Measurements from ENCODE around the gene VSTM4.

The VSTM4 gene

GRCh38 chr10:49058463-49059255 lies 56.7 kb downstream of the VSTM4 start:
- H3K4me3 Mint-ChIP-seq = no peak overlapping the region
- peaks cover 11 to 25% of the 10 kb centered on the region in 2 donors for H3K27me3 Mint-ChIP-seq
- no peaks in the 10 kb centered on the region for H3K36me3 Mint-ChIP-seq (ENCODE audit: insufficient read depth)
- ATAC-seq (replicated peaks) = no peak
- H3K27ac Mint-ChIP-seq = no peak overlapping the region
- H3K4me1 Mint-ChIP-seq (ENCODE audit: low read depth in 2 of 2) = no peaks in the 10 kb centered on the region
- DNase-seq = no peak
- H3K9me3 Mint-ChIP-seq = peaks cover 2 to 9% of the 10 kb centered on the region in 2 donors

- peaks cover 2% of the 10 kb centered on the region for H3K36me3 Mint-ChIP-seq (ENCODE audit: insufficient read depth)
- no peak overlapping the region for H3K27ac Mint-ChIP-seq
- peaks cover 2 to 3% of the 10 kb centered on the region in 2 donors for H3K9me3 Mint-ChIP-seq
- ATAC-seq (replicated peaks) (no peak), DNase-seq (no peak)
- H3K4me1 Mint-ChIP-seq (ENCODE audit: low read depth in 2 of 2) = peaks cover 0 to 3% of the 10 kb centered on the region in 2 donors
- no peak overlapping the region for H3K4me3 Mint-ChIP-seq
- H3K27me3 Mint-ChIP-seq = peaks cover 7 to 26% of the 10 kb centered on the region in 2 donors
Observed at GRCh38 chr10:49057231-49057880, 58.0 kb downstream of the VSTM4 start.

- DNase-seq (no peak), ATAC-seq (replicated peaks) (no peak)
- Mint-ChIP-seq H3K27me3 (peaks cover 7 to 26% of the 10 kb centered on the region in 2 donors), H3K4me1 (ENCODE audit: low read depth in 2 of 2) (peaks cover 0 to 3% of the 10 kb centered on the region in 2 donors), H3K27ac (no peak overlapping the region), H3K4me3 (no peak overlapping the region), H3K9me3 (peaks cover 0 to under 1% of the 10 kb centered on the region in 2 donors), H3K36me3 (ENCODE audit: insufficient read depth) (peaks cover 2% of the 10 kb centered on the region)
Observed at GRCh38 chr10:49056356-49056755, 59.0 kb downstream of the VSTM4 start.

- Mint-ChIP-seq H3K27ac (no peak overlapping the region), H3K9me3 (no peaks in the 10 kb centered on the region), H3K4me3 (no peak overlapping the region), H3K27me3 (peaks cover 7 to 26% of the 10 kb centered on the region in 2 donors), H3K4me1 (ENCODE audit: low read depth in 2 of 2) (peaks cover 0 to 3% of the 10 kb centered on the region in 2 donors), H3K36me3 (ENCODE audit: insufficient read depth) (peaks cover 2% of the 10 kb centered on the region)
- DNase-seq = no peak
- ATAC-seq (replicated peaks) = no peak
Observed at GRCh38 chr10:49055221-49055849, 60.0 kb downstream of the VSTM4 start.

GRCh38 chr10:49054753-49055152 lies 60.6 kb downstream of the VSTM4 start:
- H3K4me3 Mint-ChIP-seq = no peak overlapping the region
- ATAC-seq (replicated peaks) (no peak), DNase-seq (no peak)
- peaks cover 7 to 26% of the 10 kb centered on the region in 2 donors for H3K27me3 Mint-ChIP-seq
- H3K9me3 Mint-ChIP-seq = no peaks in the 10 kb centered on the region
- peaks cover 2% of the 10 kb centered on the region for H3K36me3 Mint-ChIP-seq (ENCODE audit: insufficient read depth)
- peaks cover 0 to 3% of the 10 kb centered on the region in 2 donors for H3K4me1 Mint-ChIP-seq (ENCODE audit: low read depth in 2 of 2)
- no peak overlapping the region for H3K27ac Mint-ChIP-seq

GRCh38 chr10:49053998-49054692 lies 61.2 kb downstream of the VSTM4 start:
- Mint-ChIP-seq H3K4me1 (ENCODE audit: low read depth in 2 of 2) (peaks cover 0 to 3% of the 10 kb centered on the region in 2 donors), H3K4me3 (no peak overlapping the region), H3K27ac (no peak overlapping the region), H3K36me3 (ENCODE audit: insufficient read depth) (peaks cover 2% of the 10 kb centered on the region), H3K9me3 (no peaks in the 10 kb centered on the region), H3K27me3 (peaks cover 7 to 26% of the 10 kb centered on the region in 2 donors)
- no peak for DNase-seq
- no peak for ATAC-seq (replicated peaks)

- H3K9me3 Mint-ChIP-seq = peaks cover 0 to 1% of the 10 kb centered on the region in 2 donors
- H3K36me3 Mint-ChIP-seq (ENCODE audit: insufficient read depth) = peaks cover 2% of the 10 kb centered on the region
- peaks cover 0 to 3% of the 10 kb centered on the region in 2 donors for H3K4me1 Mint-ChIP-seq (ENCODE audit: low read depth in 2 of 2)
- DNase-seq (no peak), ATAC-seq (replicated peaks) (no peak)
- H3K4me3 Mint-ChIP-seq = no peak overlapping the region
- peaks cover 5 to 34% of the 10 kb centered on the region in 2 donors for H3K27me3 Mint-ChIP-seq
- peak overlapping the region; percentile 39 to 75 for H3K27ac Mint-ChIP-seq
Observed at GRCh38 chr10:49053053-49053997, 62.0 kb downstream of the VSTM4 start.

- no peak for DNase-seq
- peaks cover 0 to 3% of the 10 kb centered on the region in 2 donors for H3K4me1 Mint-ChIP-seq (ENCODE audit: low read depth in 2 of 2)
- peaks cover 0 to 4% of the 10 kb centered on the region in 2 donors for H3K9me3 Mint-ChIP-seq
- H3K27me3 Mint-ChIP-seq = peaks cover 8 to 46% of the 10 kb centered on the region in 2 donors
- no peak for ATAC-seq (replicated peaks)
- H3K27ac Mint-ChIP-seq = no peak overlapping the region
- H3K36me3 Mint-ChIP-seq (ENCODE audit: insufficient read depth) = peaks cover 2% of the 10 kb centered on the region
- H3K4me3 Mint-ChIP-seq = no peak overlapping the region
Observed at GRCh38 chr10:49052069-49052468, 63.3 kb downstream of the VSTM4 start.

GRCh38 chr10:49050906-49051305 lies 64.4 kb downstream of the VSTM4 start:
- H3K4me3 Mint-ChIP-seq = no peak overlapping the region
- no peak for ATAC-seq (replicated peaks)
- H3K27ac Mint-ChIP-seq = no peak overlapping the region
- peaks cover 2% of the 10 kb centered on the region for H3K36me3 Mint-ChIP-seq (ENCODE audit: insufficient read depth)
- peaks cover 3 to 5% of the 10 kb centered on the region in 2 donors for H3K4me1 Mint-ChIP-seq (ENCODE audit: low read depth in 2 of 2)
- H3K27me3 Mint-ChIP-seq = peaks cover 8 to 46% of the 10 kb centered on the region in 2 donors
- no peak for DNase-seq
- H3K9me3 Mint-ChIP-seq = peaks cover 0 to 4% of the 10 kb centered on the region in 2 donors

GRCh38 chr10:49050366-49050765 lies 65.0 kb downstream of the VSTM4 start:
- peaks cover 0 to 4% of the 10 kb centered on the region in 2 donors for H3K9me3 Mint-ChIP-seq
- peaks cover 7 to 8% of the 10 kb centered on the region in 2 donors for H3K4me1 Mint-ChIP-seq (ENCODE audit: low read depth in 2 of 2)
- H3K36me3 Mint-ChIP-seq (ENCODE audit: insufficient read depth) = peaks cover 2% of the 10 kb centered on the region
- no peak overlapping the region for H3K27ac Mint-ChIP-seq
- H3K27me3 Mint-ChIP-seq = peaks cover 8 to 43% of the 10 kb centered on the region in 2 donors
- ATAC-seq (replicated peaks) = no peak
- H3K4me3 Mint-ChIP-seq = no peak overlapping the region
- DNase-seq = no peak

GRCh38 chr10:49049660-49050059 lies 65.7 kb downstream of the VSTM4 start:
- Mint-ChIP-seq H3K36me3 (ENCODE audit: insufficient read depth) (peaks cover 2% of the 10 kb centered on the region), H3K27me3 (peaks cover 8 to 36% of the 10 kb centered on the region in 2 donors), H3K27ac (no peak overlapping the region), H3K9me3 (peaks cover 0 to 4% of the 10 kb centered on the region in 2 donors), H3K4me1 (ENCODE audit: low read depth in 2 of 2) (peaks cover 7 to 8% of the 10 kb centered on the region in 2 donors), H3K4me3 (no peak overlapping the region)
- ATAC-seq (replicated peaks) = no peak
- no peak for DNase-seq

- Mint-ChIP-seq H3K27ac (no peak overlapping the region), H3K4me3 (no peak overlapping the region), H3K27me3 (peaks cover 8 to 20% of the 10 kb centered on the region in 2 donors), H3K9me3 (peaks cover 0 to 4% of the 10 kb centered on the region in 2 donors), H3K36me3 (ENCODE audit: insufficient read depth) (no peaks in the 10 kb centered on the region), H3K4me1 (ENCODE audit: low read depth in 2 of 2) (peaks cover 5 to 8% of the 10 kb centered on the region in 2 donors)
- no peak for ATAC-seq (replicated peaks)
- DNase-seq = no peak
Observed at GRCh38 chr10:49047128-49047639, 68.1 kb downstream of the VSTM4 start.

Data from effector memory CD8-positive, alpha-beta T cell (primary cell).